Uterus (tissue), 4 donors: Measurements from ENCODE around the gene MMP21. TPM values are rescaled to one million over a fixed set of nuclear protein-coding genes. Genes with fewer than 3 reads are reported as not detected.

Experiments used
- DNase-seq, 2 donors: peaks; one replicate each; pipeline ENCODE4 v3.0.0-alpha.2; 2019 to 2020
- H3K27ac ChIP-seq, 2 donors: fragments of 200-600 bp; sonication (generic); 1 replicate in 1 of 2; 2 replicates in 1 of 2; pipeline ENCODE4 v1.5.1; 2016 to 2018
- H3K27me3 ChIP-seq, 2 donors: fragments of 200-600 bp; sonication (generic); one replicate each; pipeline ENCODE4 v1.5.1; 2018 to 2019; ENCODE audit warnings: control low read depth in 1 of 2
- H3K36me3 ChIP-seq, 2 donors: fragments of 200-600 bp; sonication (generic); one replicate each; pipeline ENCODE4 v1.5.1; 2019; ENCODE audit warnings: control low read depth in 1 of 2
- H3K4me1 ChIP-seq, 2 donors: fragments of 200-600 bp; sonication (generic); one replicate each; pipeline ENCODE4 v1.5.1; 2018 to 2019; ENCODE audit warnings: control low read depth in 1 of 2
- H3K4me3 ChIP-seq, 2 donors: fragments of 200-600 bp; sonication (generic); 1 replicate in 1 of 2; 2 replicates in 1 of 2; pipeline ENCODE4 v1.5.1; 2018 to 2019; ENCODE audit warnings: mild to moderate bottlenecking in 1 of 2
- H3K9me3 ChIP-seq, 2 donors: fragments of 200-600 bp; sonication (generic); one replicate each; pipeline ENCODE4 v1.5.1; 2019; ENCODE audit warnings: control low read depth in 1 of 2
- POLR2A ChIP-seq, 2 donors: fragments of 450-650 bp; IDR thresholded peaks; one replicate each; pipeline ENCODE4 v1.6.1; 2016; ENCODE audit warnings: antibody characterized with exemption in 2 of 2, mild to moderate bottlenecking in 1 of 2, moderate library complexity in 1 of 2
- intact Hi-C: fragments of 100-400 bp; cut with DNase I; formaldehyde crosslinking; loops from one replicate; pipeline ENCODE4 v1.15.1; 2023; ENCODE audit warnings: low total_unique reads
- total RNA-seq, 4 donors: library from RNA; depleted of rRNA in 3 of 4; stranded (reverse); fragments of >200 nt in 3 of 4; gene quantifications; one replicate each; pipeline versions ENCODE4 v1.1.0 to v1.2.4, GENCODE V29; 2014 to 2023
- TF ChIP-seq, protein P1 (sequence below), 4 experiments: fragments of 200-600 bp in 2 of 4; fragments of 450-650 bp in 2 of 4; sonication (generic) in 2 of 4; IDR thresholded peaks; one replicate each; pipeline ENCODE4 v1.5.1; 2016 to 2019; ENCODE audit warnings: antibody characterized with exemption in 4 of 4, mild to moderate bottlenecking in 2 of 4, moderate library complexity in 1 of 4
- donor health status: DM: yes; HTN: yes; CAD: no.

Gene MMP21
- total RNA-seq, 4 donors from 2014 or later, result 0.21 to 0.48 TPM; not detected in 2

DNA sequence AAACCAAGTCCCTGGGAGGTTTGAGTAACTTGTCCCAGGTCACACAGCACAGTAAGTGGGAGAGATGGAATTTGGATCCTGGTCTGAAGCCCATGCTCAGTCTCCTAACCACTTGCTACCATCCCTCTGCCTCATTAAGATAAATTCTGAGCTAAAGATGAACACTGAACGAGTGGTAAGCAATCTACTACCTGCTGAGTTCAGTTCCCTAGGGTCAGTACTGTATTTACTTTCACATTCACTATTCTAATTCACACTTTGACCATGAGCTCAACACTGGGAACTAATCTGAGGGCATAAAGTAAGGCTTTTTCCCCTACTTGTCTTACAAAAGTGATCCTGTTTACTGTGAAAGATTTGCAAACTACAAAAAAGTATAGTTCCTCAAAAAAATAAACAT, 45.1 kb upstream of the MMP21 start:
- H3K27ac ChIP-seq, result no peak overlapping the region
- no peaks in the 10 kb centered on the region for H3K36me3 ChIP-seq
- H3K4me3 ChIP-seq, result no peak overlapping the region
- intact Hi-C loops, result no loop called here
- no peak for TF ChIP-seq POLR2A (IDR thresholded peaks at IDR 0.05)
- TF ChIP-seq, protein P1, sequence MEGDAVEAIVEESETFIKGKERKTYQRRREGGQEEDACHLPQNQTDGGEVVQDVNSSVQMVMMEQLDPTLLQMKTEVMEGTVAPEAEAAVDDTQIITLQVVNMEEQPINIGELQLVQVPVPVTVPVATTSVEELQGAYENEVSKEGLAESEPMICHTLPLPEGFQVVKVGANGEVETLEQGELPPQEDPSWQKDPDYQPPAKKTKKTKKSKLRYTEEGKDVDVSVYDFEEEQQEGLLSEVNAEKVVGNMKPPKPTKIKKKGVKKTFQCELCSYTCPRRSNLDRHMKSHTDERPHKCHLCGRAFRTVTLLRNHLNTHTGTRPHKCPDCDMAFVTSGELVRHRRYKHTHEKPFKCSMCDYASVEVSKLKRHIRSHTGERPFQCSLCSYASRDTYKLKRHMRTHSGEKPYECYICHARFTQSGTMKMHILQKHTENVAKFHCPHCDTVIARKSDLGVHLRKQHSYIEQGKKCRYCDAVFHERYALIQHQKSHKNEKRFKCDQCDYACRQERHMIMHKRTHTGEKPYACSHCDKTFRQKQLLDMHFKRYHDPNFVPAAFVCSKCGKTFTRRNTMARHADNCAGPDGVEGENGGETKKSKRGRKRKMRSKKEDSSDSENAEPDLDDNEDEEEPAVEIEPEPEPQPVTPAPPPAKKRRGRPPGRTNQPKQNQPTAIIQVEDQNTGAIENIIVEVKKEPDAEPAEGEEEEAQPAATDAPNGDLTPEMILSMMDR (IDR thresholded peaks at IDR 0.05), result no peak
- H3K9me3 ChIP-seq, result no peaks in the 10 kb centered on the region
- peaks cover 0 to 14% of the 10 kb centered on the region in 2 donors for H3K4me1 ChIP-seq
- DNase-seq, result no peak
- no peaks in the 10 kb centered on the region for H3K27me3 ChIP-seq

DNA sequence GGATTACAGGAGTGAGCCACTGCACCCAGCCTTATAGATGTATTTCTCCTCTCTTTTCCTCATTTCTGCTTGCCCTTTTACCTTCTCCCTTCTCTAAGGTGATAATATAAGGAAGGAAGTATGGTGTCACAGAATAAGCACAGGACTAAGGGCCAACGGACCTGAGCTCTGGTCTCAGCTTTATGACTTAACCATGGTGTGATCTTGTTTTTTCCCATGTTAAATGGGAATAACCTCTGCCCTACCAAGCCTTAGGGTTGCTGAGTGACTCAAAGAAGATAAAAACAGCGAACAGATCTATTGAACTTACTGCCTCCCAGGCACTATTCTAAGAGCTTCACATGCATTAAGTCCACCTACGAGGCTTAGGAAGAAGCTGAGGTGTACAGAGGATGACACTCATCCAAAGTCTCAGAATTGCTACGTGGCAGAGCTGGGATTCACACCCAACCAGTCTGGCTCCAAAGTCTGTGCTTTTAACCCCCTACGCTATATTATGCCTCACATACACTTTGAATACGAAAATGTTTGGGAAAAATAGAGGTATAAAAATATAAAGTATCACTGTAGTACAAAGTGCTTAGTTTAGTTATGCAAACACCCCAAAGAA, 41.8 kb upstream of the MMP21 start:
- Histone ChIP-seq H3K27ac (no peak overlapping the region), H3K4me1 (no peaks in the 10 kb centered on the region), H3K27me3 (no peaks in the 10 kb centered on the region), H3K4me3 (no peak overlapping the region), H3K36me3 (no peaks in the 10 kb centered on the region), H3K9me3 (no peaks in the 10 kb centered on the region)
- no peak for TF ChIP-seq POLR2A (IDR thresholded peaks at IDR 0.05)
- TF ChIP-seq, protein P1 (IDR thresholded peaks at IDR 0.05), result no peak
- no peak for DNase-seq
- intact Hi-C loops, result no loop called here

DNA sequence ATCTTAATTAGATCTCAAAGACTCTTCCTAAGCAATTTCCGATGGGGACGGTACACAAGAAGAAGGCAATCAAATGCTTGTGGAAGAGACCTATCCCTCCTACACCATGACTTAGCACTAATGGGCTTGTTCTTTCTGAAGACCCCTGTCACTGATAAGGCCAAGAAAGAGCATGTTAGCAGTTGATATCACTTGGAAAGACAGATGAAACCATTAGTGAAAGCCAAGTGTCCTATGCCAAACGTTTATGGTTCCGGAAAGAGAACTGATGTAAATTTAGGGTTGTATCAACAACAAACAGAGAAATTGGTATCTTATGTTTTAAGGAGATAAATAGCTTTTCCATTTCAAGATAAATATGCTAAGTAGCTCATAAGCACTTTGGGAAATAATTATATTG, 40.9 kb upstream of the MMP21 start:
- no peak for DNase-seq
- intact Hi-C loops, result no loop called here
- Histone ChIP-seq H3K27me3 (no peaks in the 10 kb centered on the region), H3K4me1 (no peaks in the 10 kb centered on the region), H3K4me3 (no peak overlapping the region), H3K36me3 (no peaks in the 10 kb centered on the region), H3K27ac (no peak overlapping the region), H3K9me3 (no peaks in the 10 kb centered on the region)
- TF ChIP-seq, protein P1 (IDR thresholded peaks at IDR 0.05), result no peak
- no peak for TF ChIP-seq POLR2A (IDR thresholded peaks at IDR 0.05)

DNA sequence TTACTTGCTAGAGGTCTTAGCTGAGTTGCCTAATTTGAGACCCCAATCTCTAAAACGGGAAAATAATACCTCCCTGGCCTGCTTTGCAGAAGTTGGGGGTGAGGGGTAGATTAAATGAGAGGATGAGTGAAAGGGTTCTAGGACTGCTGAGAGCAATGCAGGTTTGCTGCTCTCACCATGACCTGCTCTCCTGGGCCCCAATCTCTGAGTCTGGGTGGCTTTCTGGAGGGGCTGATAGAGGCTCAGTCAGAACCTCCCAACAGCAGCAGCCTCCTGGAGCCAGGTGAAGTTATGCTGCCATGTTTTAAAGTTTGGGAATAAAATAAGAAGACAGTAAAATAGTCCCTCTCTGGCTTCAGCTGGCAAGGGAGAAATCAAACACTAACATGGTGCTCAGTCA, 40.1 kb upstream of the MMP21 start:
- no peak for DNase-seq
- H3K4me3 ChIP-seq, result no peak overlapping the region
- H3K36me3 ChIP-seq, result no peaks in the 10 kb centered on the region
- TF ChIP-seq, protein P1 (IDR thresholded peaks at IDR 0.05), result no peak
- TF ChIP-seq POLR2A (IDR thresholded peaks at IDR 0.05), result no peak
- intact Hi-C loops, result no loop called here
- H3K27me3 ChIP-seq, result no peaks in the 10 kb centered on the region
- no peaks in the 10 kb centered on the region for H3K4me1 ChIP-seq
- H3K9me3 ChIP-seq, result no peaks in the 10 kb centered on the region
- H3K27ac ChIP-seq, result no peak overlapping the region

DNA sequence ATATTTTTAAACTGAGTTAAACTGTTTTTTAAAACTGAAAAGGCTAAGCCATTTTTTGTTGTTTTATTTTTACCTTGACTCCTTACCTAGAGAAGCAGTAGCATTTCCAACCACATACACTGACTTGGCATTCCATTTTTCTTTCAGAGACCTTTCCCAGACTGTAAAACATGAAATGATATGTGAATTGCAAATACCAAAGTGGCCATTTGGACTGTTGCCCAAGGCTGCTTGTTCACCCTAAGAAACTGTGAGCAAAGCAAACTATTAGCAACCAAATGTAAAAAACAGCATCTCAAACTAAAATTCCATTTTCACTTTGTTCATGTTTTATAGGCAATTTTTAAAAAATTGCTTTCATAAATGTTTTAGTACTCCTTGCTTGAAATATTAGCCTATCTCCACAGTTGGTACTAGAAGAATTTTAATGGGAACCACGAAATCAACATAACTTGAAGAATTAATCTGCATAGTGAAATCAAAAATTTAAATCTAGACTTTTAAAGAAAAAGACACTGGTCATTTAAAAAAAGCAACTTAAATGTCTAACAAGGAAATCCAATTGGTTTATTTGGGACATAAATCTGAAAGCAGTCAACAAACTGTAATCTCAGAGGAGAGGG, 36.6 kb upstream of the MMP21 start:
- intact Hi-C loops, result no loop called here
- no peak for DNase-seq
- H3K4me1 ChIP-seq, result no peaks in the 10 kb centered on the region
- no peaks in the 10 kb centered on the region for H3K9me3 ChIP-seq
- no peak for TF ChIP-seq POLR2A (IDR thresholded peaks at IDR 0.05)
- TF ChIP-seq, protein P1 (IDR thresholded peaks at IDR 0.05), result no peak
- H3K27ac ChIP-seq, result no peak overlapping the region
- H3K4me3 ChIP-seq, result no peak overlapping the region
- H3K36me3 ChIP-seq, result no peaks in the 10 kb centered on the region
- no peaks in the 10 kb centered on the region for H3K27me3 ChIP-seq
